Muscle of leg (tissue), 11 donors: Measurements from ENCODE around the gene EEF1A2. TPM values are rescaled to one million over a fixed set of nuclear protein-coding genes. Genes with fewer than 3 reads are reported as not detected.

Experiments used
- DNase-seq: peaks from one replicate; pipeline ENCODE4 v3.0.0; 2013
- H3K27ac ChIP-seq: one replicate; pipeline ENCODE4 v1.5.1; 2013; ENCODE audit warnings: mild to moderate bottlenecking, low read length, control low read depth
- H3K27me3 ChIP-seq: one replicate; pipeline ENCODE4 v1.6.1; 2013; ENCODE audit warnings: low read length; ENCODE audit not compliant: control insufficient read depth, insufficient read depth
- H3K36me3 ChIP-seq: one replicate; pipeline ENCODE4 v1.6.1; 2013; ENCODE audit warnings: low read length; ENCODE audit not compliant: control insufficient read depth, insufficient read depth
- H3K4me1 ChIP-seq: one replicate; pipeline ENCODE4 v1.6.1; 2013; ENCODE audit warnings: low read length; ENCODE audit not compliant: control insufficient read depth, insufficient read depth
- H3K4me3 ChIP-seq: one replicate; pipeline ENCODE4 v1.5.1; 2013; ENCODE audit warnings: low read length, control low read depth
- H3K9me3 ChIP-seq: replicated peaks from 2 replicates; pipeline ENCODE4 v1.6.1; 2013; ENCODE audit warnings: low read depth, low read length; ENCODE audit not compliant: control insufficient read depth
- WGBS: methylation state at CpG from one replicate; pipeline ENCODE4 v1.1.5; 2013; ENCODE audit warnings: missing lambda C conversion rate; ENCODE audit not compliant: insufficient coverage; 5-methylcytosine and 5-hydroxymethylcytosine counted together
- polyA plus RNA-seq, 8 donors: library from polyadenylated mRNA; unstranded; fragments of 120-200 nt; gene quantifications; one replicate each; pipeline versions ENCODE4 v1.2.1 to v1.2.3, GENCODE V29; 2013; ENCODE audit warnings: inconsistent platforms in 1 of 8, low replicate concordance in 1 of 8; ENCODE audit not compliant: insufficient read length in 8 of 8, insufficient read depth in 1 of 8
- total RNA-seq: library from RNA; stranded (reverse); fragments of 120-200 nt; gene quantifications from one replicate; pipeline ENCODE4 v1.2.4, GENCODE V29; 2013

EEF1A2 gene
- total and polyA plus RNA-seq, 9 donors = 330 to 890 (median 707) TPM

GRCh38 chr20:63538204-63539091 is 39.6 kb upstream of the EEF1A2 start:
- no peak for DNase-seq
- WGBS = 69% methylated on average over 14 of the region's 27 CpGs
- Histone ChIP-seq H3K27me3 (peaks cover 22% of the 10 kb centered on the region), H3K27ac (no peak overlapping the region), H3K36me3 (no peaks in the 10 kb centered on the region), H3K4me1 (peaks cover 30% of the 10 kb centered on the region), H3K4me3 (no peak overlapping the region), H3K9me3 (no peaks in the 10 kb centered on the region)

GRCh38 chr20:63537525-63538203 is 38.8 kb upstream of the EEF1A2 start:
- Histone ChIP-seq H3K4me1 (peaks cover 30% of the 10 kb centered on the region), H3K4me3 (no peak overlapping the region), H3K27me3 (peaks cover 24% of the 10 kb centered on the region), H3K27ac (no peak overlapping the region), H3K36me3 (no peaks in the 10 kb centered on the region), H3K9me3 (no peaks in the 10 kb centered on the region)
- DNase-seq = peak; percentile 81
- 24% methylated on average over 25 of the region's 34 CpGs for WGBS

DNA sequence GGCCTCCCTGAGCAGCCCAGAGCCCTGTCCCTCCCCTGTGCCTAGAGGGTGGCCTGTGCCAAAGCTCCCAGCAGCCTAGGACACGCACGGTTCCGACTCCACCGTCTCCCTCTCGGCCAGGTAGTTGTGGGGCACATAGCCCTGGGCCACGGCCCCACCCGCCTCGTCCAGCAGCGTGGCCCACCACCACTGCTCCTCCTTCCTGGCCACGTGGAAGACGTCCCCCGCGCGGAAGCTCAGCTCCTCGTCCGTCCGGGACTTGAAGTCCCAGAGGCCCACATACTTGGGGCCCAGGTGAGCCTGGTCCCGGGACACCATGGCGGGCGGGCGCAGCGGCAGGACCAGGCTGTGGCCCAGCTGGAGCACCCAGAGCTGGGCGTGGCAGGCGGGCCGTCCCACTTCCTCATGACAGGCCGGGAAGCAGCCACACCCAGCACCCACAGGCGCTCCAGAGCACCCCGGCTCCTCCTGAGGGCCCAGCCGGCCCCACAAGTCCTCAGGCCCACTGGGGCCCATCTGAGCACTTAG is 38.2 kb upstream of the EEF1A2 start, which contains the start of gene PTK6:
Gene PTK6 (minus strand): TSS at position 380 of the 528 bp plus-strand sequence. CDS start 62 bp downstream, at position 318.
- Histone ChIP-seq H3K36me3 (no peaks in the 10 kb centered on the region), H3K27me3 (peaks cover 26% of the 10 kb centered on the region), H3K27ac (no peak within 1 kb of the TSS), H3K4me3 (no peak within 1 kb of the TSS), H3K9me3 (no peaks in the 10 kb centered on the region), H3K4me1 (peaks cover 30% of the 10 kb centered on the region)
- WGBS = 77% methylated on average over 29 of the region's 29 CpGs
- DNase-seq = no peak

DNA sequence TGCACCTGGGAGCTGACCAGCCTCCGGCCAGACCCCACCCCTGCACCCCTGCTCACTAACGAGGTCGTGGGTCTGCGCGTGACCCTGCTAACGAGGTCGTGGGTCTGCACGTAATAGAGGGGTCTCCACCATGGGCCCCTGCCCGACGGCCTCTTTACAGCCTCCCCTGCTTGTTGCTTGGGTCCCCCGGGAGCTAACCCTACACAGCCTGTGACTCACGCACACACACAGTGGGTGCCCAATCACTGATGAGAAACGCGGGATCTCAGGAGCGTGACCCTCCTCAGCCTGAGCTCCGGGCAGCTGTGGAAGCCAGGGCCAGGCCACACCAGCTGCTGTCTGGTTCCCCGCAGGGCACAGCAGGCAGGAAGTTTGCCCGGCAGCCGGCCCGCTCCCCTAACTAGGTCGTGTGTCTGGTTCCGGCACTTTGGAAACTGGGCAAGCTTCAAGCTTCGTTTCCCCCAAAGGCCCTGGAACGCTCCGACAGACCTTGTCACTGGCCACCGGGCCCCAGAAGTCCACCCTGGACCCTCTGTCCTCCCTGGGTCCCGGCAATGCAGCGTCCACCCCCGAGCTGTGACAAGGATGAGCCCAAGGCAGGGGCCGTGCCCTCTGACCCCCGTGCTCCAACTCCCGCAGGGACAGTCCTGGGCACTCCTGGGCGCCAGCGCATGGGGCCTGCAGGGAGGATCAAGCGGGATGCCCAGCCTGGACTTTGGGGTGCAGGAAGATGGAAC is 37.5 kb upstream of the EEF1A2 start:
- Histone ChIP-seq H3K4me1 (peaks cover 30% of the 10 kb centered on the region), H3K4me3 (no peak overlapping the region), H3K27me3 (peaks cover 29% of the 10 kb centered on the region), H3K36me3 (no peaks in the 10 kb centered on the region), H3K9me3 (no peaks in the 10 kb centered on the region), H3K27ac (no peak overlapping the region)
- DNase-seq = no peak
- WGBS = 59% methylated on average over 35 of the region's 35 CpGs

- Histone ChIP-seq H3K9me3 (no peaks in the 10 kb centered on the region), H3K36me3 (no peaks in the 10 kb centered on the region), H3K27me3 (peaks cover 29% of the 10 kb centered on the region), H3K27ac (no peak overlapping the region), H3K4me3 (no peak overlapping the region), H3K4me1 (peaks cover 30% of the 10 kb centered on the region)
- WGBS = 41% methylated on average over 40 of the region's 49 CpGs
- DNase-seq = no peak
Observed at GRCh38 chr20:63534831-63535651, 36.2 kb upstream of the EEF1A2 start.

DNA sequence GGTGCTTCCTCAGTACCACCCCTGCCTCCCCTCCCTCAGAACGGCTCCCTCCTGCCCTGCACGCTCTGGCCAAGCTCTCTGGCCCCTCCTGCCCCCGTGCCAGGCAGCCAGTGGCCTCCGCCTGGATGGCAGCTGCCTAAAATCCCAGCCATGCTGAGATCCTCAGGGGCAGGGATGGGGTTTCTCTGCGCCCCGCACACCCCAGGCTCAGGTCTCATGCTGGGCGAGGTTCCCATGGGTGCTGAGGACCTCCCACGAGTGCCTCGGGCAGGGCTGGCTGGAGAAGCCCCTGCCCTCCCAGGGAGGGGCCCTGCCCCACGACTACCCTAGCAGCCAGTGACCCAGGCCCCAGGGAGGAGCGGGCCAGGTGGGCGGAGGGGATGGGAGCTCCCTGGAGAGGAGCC is 35.5 kb upstream of the EEF1A2 start:
- Histone ChIP-seq H3K9me3 (no peaks in the 10 kb centered on the region), H3K27me3 (peaks cover 29% of the 10 kb centered on the region), H3K27ac (no peak overlapping the region), H3K4me3 (no peak overlapping the region), H3K36me3 (no peaks in the 10 kb centered on the region), H3K4me1 (peaks cover 30% of the 10 kb centered on the region)
- WGBS = 57% methylated on average over 10 of the region's 12 CpGs
- no peak for DNase-seq

DNA sequence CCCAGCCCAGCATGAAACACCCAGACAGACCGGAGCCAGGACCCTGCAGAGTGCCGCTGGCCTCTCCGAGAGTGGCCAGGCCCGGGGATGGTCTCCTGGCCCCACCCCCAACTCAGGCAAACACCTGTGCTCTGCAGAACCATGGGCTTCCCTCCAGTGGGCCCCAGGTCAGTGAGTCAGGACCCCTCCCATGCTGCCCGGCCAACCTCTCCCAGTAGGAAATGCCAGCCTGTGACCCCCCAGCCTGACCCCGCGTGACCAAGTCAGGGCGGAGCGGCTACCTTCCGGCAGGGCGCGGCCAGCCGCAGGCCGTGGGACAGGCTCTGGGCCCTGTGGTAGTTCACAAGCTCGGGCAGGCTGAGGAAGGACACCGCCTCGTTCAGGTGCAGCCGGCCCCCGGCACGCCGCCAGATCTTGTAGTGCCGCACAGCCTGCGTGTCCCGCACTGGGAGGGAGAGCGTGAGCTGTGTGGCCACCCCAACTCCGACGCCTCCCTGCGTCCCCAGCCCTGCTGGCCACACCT is 35.0 kb upstream of the EEF1A2 start:
- H3K27me3 ChIP-seq = peaks cover 29% of the 10 kb centered on the region
- 59% methylated on average over 28 of the region's 28 CpGs for WGBS

DNA sequence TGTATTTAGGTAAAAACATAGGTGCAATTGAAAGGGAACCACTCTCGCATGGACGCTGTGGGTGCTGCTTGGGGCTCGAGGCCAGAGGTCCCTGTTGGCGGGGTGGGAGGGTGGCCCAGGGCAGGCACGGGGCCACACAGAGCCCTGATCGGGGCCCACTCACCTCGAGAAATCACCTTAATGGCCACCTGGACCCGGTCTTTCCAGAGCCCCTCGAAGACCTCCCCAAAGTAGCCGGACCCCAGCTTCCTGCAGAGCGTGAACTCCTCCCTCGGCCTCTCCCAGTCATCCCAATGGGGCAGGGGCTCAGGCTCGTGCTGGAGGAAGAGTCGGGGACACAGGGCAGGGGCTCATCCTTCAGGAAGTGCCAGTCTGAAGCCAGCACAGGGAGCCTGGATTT is 34.5 kb upstream of the EEF1A2 start:
- no peaks in the 10 kb centered on the region for H3K36me3 ChIP-seq
- 75% methylated on average over 12 of the region's 14 CpGs for WGBS
- no peaks in the 10 kb centered on the region for H3K9me3 ChIP-seq
- peaks cover 29% of the 10 kb centered on the region for H3K27me3 ChIP-seq
- H3K4me1 ChIP-seq = peaks cover 30% of the 10 kb centered on the region
- no peak overlapping the region for H3K27ac ChIP-seq
- no peak for DNase-seq
- H3K4me3 ChIP-seq = no peak overlapping the region

More for the DNA sequence above, 35.0 kb upstream of the EEF1A2 start:
- Histone ChIP-seq H3K9me3 (no peaks in the 10 kb centered on the region), H3K4me1 (peaks cover 30% of the 10 kb centered on the region), H3K4me3 (no peak overlapping the region), H3K36me3 (no peaks in the 10 kb centered on the region), H3K27ac (no peak overlapping the region)
- DNase-seq = no peak

GRCh38 chr20:63532449-63532971 is 33.6 kb upstream of the EEF1A2 start:
- H3K4me1 ChIP-seq = peaks cover 22% of the 10 kb centered on the region
- no peaks in the 10 kb centered on the region for H3K36me3 ChIP-seq
- H3K4me3 ChIP-seq = no peak overlapping the region
- no peak for DNase-seq
- H3K27me3 ChIP-seq = peaks cover 29% of the 10 kb centered on the region
- no peak overlapping the region for H3K27ac ChIP-seq
- 69% methylated on average over 24 of the region's 24 CpGs for WGBS
- H3K9me3 ChIP-seq = no peaks in the 10 kb centered on the region
